H1 (cell line): ENCODE measurements around the gene FCHO1. TPM values are rescaled to one million over a fixed set of nuclear protein-coding genes. Genes with fewer than 3 reads are reported as not detected.

ENCODE experiments used
- BRCA1 ChIP-seq: IDR thresholded peaks from 2 replicates; pipeline ENCODE4 v1.6.1; 2012; ENCODE audit warnings: low read depth, low read length, improper control_type of control experiment
- CHD7 ChIP-seq: fragments of 300-600 bp; sonication (generic); IDR thresholded peaks from 2 replicates; pipeline ENCODE4 v1.7.1; 2012; ENCODE audit warnings: low read length, moderate library complexity, mild to moderate bottlenecking, inconsistent platforms; ENCODE audit not compliant: insufficient replicate concordance
- CTBP2 ChIP-seq: IDR thresholded peaks from 2 replicates; pipeline ENCODE4 v1.7.0; 2011; ENCODE audit warnings: borderline replicate concordance, mild to moderate bottlenecking, moderate library complexity, mixed read lengths, low read length; ENCODE audit not compliant: insufficient read depth, insufficient read length
- KDM1A ChIP-seq: fragments of 200-600, 300-600 bp; sonication (generic); IDR thresholded peaks from 2 replicates; pipeline ENCODE4 v1.7.1; 2016; ENCODE audit warnings: mild to moderate bottlenecking, low read length, borderline replicate concordance
- PHF8 ChIP-seq: fragments of 200-600 bp; sonication (generic); conservative IDR thresholded peaks from 2 replicates; pipeline ENCODE4 v1.7.1; 2012; ENCODE audit warnings: low read depth, mild to moderate bottlenecking, inconsistent platforms, low read length, moderate library complexity
- POU5F1 ChIP-seq: IDR thresholded peaks from 2 replicates; pipeline ENCODE4 v1.6.1; 2011; ENCODE audit warnings: low read depth, mild to moderate bottlenecking, low read length, moderate library complexity
- SIN3A ChIP-seq, 2 experiments: IDR thresholded peaks in 1 of 2; conservative IDR thresholded peaks in 1 of 2; 2 replicates each; pipeline ENCODE4 v1.6.1; 2011 to 2012; ENCODE audit warnings: low read length in 2 of 2, improper control_type of control experiment in 1 of 2, low read depth in 1 of 2, mild to moderate bottlenecking in 1 of 2
- TAF7 ChIP-seq: optimal IDR thresholded peaks from 2 replicates; pipeline ENCODE3; 2011; ENCODE audit warnings: low read depth, mild to moderate bottlenecking, inconsistent platforms, low read length, moderate library complexity, borderline replicate concordance
- YY1 ChIP-seq: IDR thresholded peaks from 2 replicates; pipeline ENCODE4 v1.6.1; 2011; ENCODE audit warnings: low read depth, mild to moderate bottlenecking, low read length
- polyA plus RNA-seq, 7 experiments: library from polyadenylated mRNA; depleted of rRNA in 3 of 7; stranded (reverse) in 5 of 7; unstranded in 2 of 7; fragments of >200 nt in 5 of 7; fragments of 200-250 nt in 2 of 7; gene quantifications; 1 replicate in 5 of 7; 2 replicates in 1 of 7; 4 replicates in 1 of 7; pipeline versions ENCODE4 v1.2.1 to v1.2.3, GENCODE V29; 2011 to 2013; ENCODE audit warnings: missing spikeins in 2 of 7, mixed read lengths in 2 of 7
- total RNA-seq: library from RNA; stranded (reverse); fragmentation: NEBNext Ultra II Directional; extraction: Animal tissue kit (Norgen Biotek cat#: 25700); gene quantifications from 2 replicates; pipeline ENCODE4 v1.2.1, GENCODE V29; 2021

FCHO1 gene
- total and polyA plus RNA-seq, 2 of the 8 experiments (the other 6 are each of a cell fraction or from before 2014, with no cell fraction given), result 13.0 to 25.9 TPM

- TF ChIP-seq CHD7 (no peak), TAF7 (no peak), YY1 (no peak), POU5F1 (no peak), BRCA1 (no peak), SIN3A (conservative IDR thresholded peaks at IDR 0.05 in 1 of 2, IDR thresholded peaks at IDR 0.05 in 1 of 2; ENCODE audit: low read depth in 1 of 2, low read length in 2 of 2) (no peak), CTBP2 (no peak), PHF8 (no peak), KDM1A (no peak)
- TF ChIP-seq, all 59 proteins: peak for 0
Observed at GRCh38 chr19:17803264-17803896, 52.1 kb downstream of the FCHO1 start (continued).
